GM19397 (cell line): ENCODE results near the gene PHLDA3.

Source experiments
- ATAC-seq: cut with Tn5 transposase; IDR thresholded peaks from one replicate; pipeline ENCODE4 v1.9.1; 2021; ENCODE audit warnings: mild to moderate bottlenecking, moderate library complexity; ENCODE audit not compliant: unreplicated experiment

The PHLDA3 gene

DNA sequence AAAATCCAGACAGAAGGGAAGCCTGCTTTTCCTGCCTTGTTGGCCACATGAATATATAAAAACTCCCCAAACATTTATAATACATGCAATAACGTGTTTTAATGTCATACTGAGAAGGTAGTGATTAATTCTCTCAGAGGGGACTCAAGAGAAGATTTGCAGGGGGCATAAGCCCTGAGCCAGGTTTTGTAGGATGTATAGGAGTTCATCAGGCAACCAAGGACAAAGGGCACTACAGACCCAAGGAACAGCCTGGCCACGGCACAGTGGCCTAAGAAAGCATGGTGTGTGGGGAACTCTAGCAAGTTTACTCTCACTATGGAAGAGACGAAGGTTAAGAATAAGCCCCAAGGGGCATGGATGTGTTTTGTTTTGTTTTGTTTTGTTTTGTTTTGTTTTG, 32.0 kb downstream of the PHLDA3 start:
- no peak for ATAC-seq

- no peak for ATAC-seq
Measured at GRCh38 chr1:201436393-201436792, 32.6 kb downstream of the PHLDA3 start.

DNA sequence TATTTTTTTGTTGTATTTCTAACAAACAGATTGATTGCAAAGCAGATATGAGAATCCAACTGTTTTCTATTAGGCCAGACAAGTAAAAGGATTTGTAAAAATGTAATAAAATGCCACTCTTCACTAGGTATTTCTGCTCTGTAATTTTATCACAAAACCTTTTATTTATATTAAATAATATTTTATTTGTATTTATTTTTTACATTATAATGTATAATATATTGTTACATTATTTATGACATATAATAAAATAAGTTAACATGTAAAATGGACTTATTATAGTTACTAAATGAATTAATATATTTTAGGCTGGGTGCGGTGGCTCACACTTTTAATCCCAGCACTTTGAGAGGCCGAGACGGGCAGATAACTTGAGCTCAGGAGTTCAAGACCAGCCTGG, 34.7 kb downstream of the PHLDA3 start:
- ATAC-seq = no peak

DNA sequence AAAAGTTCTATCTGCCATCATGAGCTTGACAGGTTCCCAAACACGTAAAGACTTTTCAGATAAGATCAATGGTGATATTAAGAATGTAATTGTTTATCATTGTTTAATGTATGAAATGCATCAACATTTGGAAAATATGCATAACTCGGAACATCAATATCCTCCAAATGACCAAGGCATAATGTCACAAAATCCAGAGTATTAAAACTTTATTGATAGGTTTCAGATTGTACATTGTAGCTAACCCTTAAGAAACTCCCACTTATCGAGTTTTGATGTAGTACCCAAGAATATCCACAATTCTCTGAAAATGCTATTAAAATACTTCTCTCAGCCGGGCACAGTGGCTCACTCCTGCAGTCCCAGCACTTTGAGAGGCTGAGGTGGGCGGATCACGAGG, 35.4 kb downstream of the PHLDA3 start:
- ATAC-seq = no peak

DNA sequence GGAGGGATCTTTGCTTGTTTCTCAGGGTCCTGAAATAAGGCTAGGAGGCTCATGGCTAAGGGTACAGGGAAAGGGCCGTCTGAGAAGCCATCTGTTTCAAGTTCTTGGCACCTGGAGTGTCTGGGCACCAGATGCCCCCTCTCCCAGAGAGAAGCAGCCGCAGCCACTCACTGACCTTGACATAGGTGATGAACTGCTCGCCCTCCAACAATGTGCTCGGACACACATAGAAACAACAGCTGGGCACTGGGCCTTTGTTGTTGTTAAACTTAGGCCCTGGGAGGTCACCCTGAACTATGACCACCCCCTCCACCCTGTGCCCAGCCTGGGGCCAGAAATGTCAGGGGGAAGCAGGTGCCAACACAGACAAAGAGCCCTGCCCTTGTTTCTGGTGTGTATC, 38.2 kb downstream of the PHLDA3 start:
- ATAC-seq = no peak

DNA sequence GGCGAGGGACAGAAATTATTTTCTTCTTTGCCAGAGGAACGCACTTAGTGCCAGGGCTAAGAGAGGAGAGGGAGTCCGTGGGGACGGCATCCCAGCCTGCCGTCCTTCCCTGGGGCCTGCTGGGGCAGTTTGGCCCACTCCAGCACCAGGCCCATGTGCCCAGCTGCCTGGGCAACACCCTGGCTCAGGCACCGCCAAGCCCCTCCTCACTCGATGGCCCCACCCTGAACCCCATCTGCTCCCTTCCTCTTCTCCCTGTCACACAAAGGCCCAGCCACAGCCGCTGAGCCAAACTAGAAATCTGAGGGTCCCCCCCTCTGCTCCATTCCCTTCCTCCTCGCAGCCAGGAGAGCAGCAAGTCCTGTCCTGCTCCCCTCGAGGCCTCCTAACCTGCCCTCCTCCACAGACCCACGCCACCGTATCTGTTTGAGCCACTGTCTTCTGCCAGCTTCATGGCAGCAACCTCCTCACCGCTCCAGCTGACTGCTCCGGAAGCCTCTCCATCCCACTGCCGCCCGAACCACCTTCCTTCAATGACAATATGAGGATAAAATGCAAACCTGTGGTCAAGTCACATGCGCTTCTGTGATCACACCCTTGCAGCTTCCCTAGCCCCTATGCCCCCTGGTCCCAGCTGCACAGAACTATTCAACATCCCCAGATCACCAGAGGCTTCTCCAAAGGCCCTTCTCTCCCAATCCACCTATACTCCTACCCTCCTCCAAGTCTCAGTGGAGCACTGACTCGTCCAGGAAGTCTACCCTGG, 39.1 kb downstream of the PHLDA3 start:
- no peak for ATAC-seq

GRCh38 chr1:201427963-201428362, 41.0 kb downstream of the PHLDA3 start:
- no peak for ATAC-seq

DNA sequence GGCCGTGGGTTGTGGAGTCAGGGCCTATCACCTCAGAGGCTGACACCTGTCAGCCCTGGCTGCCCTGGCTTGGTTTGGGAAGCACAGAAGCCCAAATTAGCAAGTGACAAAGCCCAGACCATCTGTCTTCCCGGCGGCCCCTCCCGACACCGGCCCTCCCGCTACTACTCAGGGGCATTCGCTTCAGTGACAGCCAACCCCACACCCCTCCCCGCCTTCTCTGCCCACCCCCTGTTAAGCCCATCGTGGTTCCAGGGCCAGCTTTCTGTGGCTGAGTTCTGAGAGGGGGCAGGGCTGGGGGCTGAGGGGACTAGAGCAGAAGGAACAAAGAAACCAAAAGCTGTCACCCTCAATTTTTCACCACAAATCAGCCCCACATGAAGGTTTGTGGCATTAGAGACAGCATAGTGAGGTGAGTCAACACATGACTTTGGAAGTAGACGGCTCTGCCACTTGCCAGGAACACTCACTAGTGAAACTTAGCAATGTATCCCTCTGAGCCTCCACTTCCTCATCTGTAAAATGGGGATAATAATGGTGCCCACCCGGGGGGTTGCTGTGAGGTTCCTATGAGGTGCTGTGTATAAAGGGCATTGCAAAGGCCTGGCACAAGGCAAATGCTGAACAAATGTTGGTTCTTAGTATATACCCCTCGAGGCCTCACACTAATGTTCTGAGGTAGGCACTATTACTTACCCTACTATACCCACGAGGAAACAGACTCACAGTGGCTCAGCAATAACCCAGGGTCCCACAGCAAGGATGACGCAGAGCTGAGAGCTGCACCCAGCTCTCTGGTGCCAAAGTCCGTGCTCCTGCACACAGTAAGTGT, 42.3 kb downstream of the PHLDA3 start:
- no peak for ATAC-seq

GRCh38 chr1:201424146-201424545, 44.8 kb downstream of the PHLDA3 start:
- no peak for ATAC-seq

DNA sequence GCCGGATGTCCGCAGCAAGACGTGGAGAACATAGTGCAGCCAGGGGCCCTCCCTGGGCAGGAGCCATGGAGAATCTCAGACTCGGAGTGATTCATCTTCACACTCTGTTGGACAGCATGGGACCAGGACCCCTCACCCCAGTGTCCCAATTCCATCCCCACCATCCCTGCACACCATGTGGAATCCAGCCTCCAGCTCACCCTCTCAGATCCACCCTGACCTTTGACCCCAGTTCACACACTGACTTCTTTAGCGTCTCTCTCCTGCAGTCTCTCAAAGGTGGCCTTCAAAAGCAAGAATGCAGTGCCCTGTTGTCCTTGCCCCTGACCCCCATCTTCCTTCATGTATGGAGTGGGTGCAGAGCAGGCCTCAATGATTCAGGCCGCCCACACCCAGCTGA, 45.3 kb downstream of the PHLDA3 start:
- ATAC-seq = no peak

GRCh38 chr1:201422436-201423030, 46.5 kb downstream of the PHLDA3 start:
- ATAC-seq = no peak

DNA sequence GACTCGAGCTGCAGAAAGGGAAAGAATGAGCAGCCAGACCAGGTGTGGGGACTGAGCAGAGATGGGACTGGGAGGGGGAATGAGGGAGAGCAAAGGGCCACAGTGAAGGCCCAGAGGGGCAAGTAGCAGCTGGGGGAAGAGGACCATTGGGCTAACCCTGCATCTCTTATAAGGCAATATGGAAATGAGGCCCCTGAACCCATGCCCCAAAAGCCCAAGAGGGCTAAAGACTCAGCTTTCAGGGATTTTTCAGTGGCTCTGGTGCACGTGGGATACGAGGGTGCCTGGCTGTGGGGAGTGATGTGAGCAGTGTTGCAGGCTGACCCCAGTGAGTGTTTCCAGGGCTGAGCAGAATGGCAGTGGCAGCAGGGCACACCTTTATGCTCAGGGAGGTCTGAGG, 47.0 kb downstream of the PHLDA3 start:
- no peak for ATAC-seq

DNA sequence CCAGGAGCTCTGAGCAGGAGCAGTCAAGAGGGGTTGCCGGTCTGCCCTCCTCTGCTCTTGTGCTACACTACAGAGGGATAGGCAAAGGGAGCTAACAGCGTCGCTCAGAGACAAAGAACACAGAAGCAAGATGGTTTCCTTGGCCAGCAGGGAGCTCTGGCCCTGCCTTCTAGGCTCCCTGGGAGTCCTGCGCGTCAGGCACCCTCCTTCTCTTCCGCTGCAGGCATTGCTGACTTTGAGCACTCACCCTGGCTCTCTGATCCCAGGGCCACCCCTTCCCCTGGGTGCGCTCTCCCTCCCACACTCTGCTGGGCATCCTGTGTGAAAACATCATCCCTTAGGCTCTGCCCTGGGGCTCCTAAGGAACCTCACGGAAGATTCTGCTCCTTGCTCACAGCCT, 47.9 kb downstream of the PHLDA3 start:
- ATAC-seq = no peak

DNA sequence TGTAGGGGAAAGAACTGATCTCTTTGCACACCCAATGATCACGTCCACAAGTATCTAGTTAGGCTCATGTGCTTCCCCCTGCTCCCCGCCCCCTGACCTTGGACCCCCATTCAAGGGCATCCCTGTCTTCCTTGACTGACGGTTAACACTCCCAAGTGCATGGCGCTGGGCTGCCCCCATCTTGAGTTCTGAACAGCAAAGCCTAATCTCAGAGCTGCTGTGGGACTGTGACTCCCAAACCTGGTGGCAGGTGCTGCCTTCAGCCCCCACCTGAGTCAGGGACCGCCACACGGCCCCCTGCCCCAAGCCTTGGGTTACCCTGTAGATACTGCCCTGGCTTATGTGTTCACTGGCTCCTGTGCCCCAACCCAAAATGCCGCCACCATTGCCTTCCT, 48.4 kb downstream of the PHLDA3 start:
- no peak for ATAC-seq

DNA sequence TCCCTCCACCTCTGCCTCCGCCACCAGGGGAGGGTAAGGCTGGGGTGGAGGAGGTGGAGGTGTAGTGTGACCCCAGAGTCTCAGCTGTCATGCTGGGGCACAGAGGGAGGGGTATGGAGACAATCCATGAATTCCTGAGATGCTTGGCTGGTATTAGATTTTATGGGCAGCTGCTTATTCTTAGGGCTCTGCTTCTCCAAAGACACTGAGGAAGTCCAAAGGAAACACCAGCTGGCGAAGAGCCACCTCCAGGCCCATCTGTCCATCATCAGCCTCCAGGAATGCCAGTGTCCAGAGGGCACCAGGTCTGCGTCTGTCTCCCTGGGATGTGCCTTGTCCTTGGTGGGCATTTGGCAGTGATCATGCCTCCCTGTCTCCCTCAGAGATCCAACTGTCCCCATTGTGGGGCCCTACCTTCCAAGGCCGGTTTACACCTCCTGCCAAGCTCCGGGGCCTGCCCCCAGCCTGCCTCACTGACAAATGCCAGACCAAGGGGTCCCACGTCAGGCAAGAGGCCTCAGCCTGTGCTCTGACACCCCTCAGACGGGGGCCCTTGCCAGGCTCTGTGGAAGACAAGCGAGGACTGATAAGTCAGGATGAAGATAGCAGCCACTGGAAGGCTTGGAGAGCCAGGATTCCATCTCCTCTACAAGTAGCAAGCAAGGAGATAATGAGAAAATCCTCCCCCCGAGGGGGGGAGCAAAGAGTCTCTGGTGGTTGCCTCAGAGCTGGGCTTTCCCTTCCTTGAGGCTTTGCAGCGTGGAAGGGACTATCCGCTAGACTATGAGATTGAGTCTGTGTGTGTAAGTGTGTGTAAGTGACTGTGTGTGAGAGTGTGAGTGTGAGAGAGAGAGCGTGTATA, 49.0 kb downstream of the PHLDA3 start:
- ATAC-seq = no peak

DNA sequence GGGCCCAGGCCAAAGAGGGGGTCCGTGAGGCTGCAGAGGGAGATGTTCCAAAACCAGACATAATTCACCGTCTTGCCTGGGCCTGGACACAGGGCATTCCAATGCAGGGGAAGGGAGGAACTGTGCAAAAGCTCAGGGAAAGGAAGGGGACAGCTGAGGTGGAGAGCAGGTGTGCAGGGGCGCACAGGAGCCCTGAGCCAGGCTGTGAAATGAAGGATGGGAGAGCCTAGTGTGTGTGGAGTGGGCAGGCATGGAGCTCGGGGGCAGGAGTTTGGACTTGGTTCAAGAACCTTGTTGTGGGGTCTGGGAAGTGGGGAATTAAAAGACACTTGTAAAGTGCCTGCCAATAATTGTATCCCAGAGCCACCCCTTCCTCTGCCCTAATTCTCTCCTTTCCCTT, 49.7 kb downstream of the PHLDA3 start:
- ATAC-seq = no peak

DNA sequence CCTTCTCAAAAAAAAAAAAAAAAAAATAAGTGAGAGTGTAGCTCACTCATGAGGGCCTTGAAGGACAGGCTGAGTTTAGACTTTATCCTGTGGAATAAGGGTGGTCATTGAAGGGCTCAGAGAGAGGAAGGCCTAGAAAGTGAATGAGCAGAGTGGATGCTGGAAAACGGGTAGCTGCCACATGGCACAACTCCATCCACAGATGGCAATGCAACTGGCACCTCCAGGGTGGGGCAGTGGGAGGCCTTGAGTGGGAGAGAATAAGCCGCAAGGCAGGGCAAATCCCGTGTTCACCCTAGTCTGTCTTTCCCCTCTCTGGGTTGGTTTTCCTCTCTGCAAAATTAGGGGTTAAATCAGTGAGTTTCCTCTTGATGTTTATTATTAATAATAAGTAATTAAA, 50.5 kb downstream of the PHLDA3 start:
- ATAC-seq = no peak
